Ovary (tissue), 9 donors: ENCODE measurements around the gene TAB2. TPM values are rescaled to one million over a fixed set of nuclear protein-coding genes. Genes with fewer than 3 reads are reported as not detected.
A peak's percentile ranks its signal among the peaks of the same experiment; 100 is the strongest.

ENCODE experiments used
- DNase-seq, 5 donors: peaks; one replicate each; pipeline ENCODE4 v3.0.0-alpha.2; 2019 to 2020
- H3K27ac ChIP-seq, 2 donors: fragments of 200-600 bp; one replicate each; pipeline versions ENCODE4 v1.5.1 to v1.8.0; 2019 to 2022
- H3K27me3 ChIP-seq: fragments of 200-600 bp; one replicate; pipeline ENCODE4 v1.8.0; 2022
- H3K36me3 ChIP-seq: fragments of 200-600 bp; sonication (generic); one replicate; pipeline ENCODE4 v1.5.1; 2019
- H3K4me1 ChIP-seq: one replicate; pipeline ENCODE4 v1.8.1; 2013; ENCODE audit warnings: mild to moderate bottlenecking, moderate library complexity; ENCODE audit not compliant: insufficient read depth
- H3K4me3 ChIP-seq: fragments of 200-600 bp; sonication (generic); one replicate; pipeline ENCODE4 v1.5.1; 2017
- H3K9me3 ChIP-seq, 2 donors: fragments of 200-600 bp in 1 of 2; sonication (generic) in 1 of 2; one replicate each; pipeline versions ENCODE4 v1.5.1 to v1.8.1; 2013 to 2019; ENCODE audit warnings: mild to moderate bottlenecking in 1 of 2, moderate library complexity in 1 of 2
- EP300 ChIP-seq: sonication (generic); formaldehyde crosslinking; IDR thresholded peaks from one replicate; pipeline ENCODE4 v1.6.1; 2017; ENCODE audit warnings: antibody characterized with exemption
- POLR2A ChIP-seq: fragments of 450-650 bp; IDR thresholded peaks from one replicate; pipeline ENCODE4 v1.6.1; 2017; ENCODE audit warnings: antibody characterized with exemption, mild to moderate bottlenecking, moderate library complexity
- WGBS, 3 donors: extraction: QIAGEN DNeasy Blood & Tissue Kit in 1 of 3; methylation state at CpG; one replicate each; pipeline versions ENCODE4 v1.1.5 to v1.1.7; 2013 to 2017; 5-methylcytosine and 5-hydroxymethylcytosine counted together
- intact Hi-C, 4 donors: fragments of 100-400 bp; cut with DNase I; formaldehyde crosslinking; loops; one replicate each; pipeline versions ENCODE4 v1.11.0 to v1.15.1; 2022 to 2023
- polyA plus RNA-seq, 2 donors: library from polyadenylated mRNA; stranded (reverse); fragments of 200-250 nt in 1 of 2; fragments of 350-450 nt in 1 of 2; fragmentation: Illumina TruSeq in 1 of 2; extraction: RNeasy Lipid Tissue Mini Kit (QIAGEN cat#74804) in 1 of 2; gene quantifications; one replicate each; pipeline ENCODE4 v1.2.3, GENCODE V29; 2013 to 2014
- total RNA-seq, 7 donors: library from RNA; depleted of rRNA in 2 of 7; stranded (reverse); fragments of >200 nt in 2 of 7; fragmentation: NEBNext Ultra II Directional in 3 of 7; extraction: Animal tissue kit (Norgen Biotek cat#: 25700) in 3 of 7; gene quantifications; one replicate each; pipeline versions ENCODE4 v1.1.0 to v1.2.4, GENCODE V29; 2016 to 2023
- TF ChIP-seq, protein P1 (sequence below), 3 donors: fragments of 450-650 bp in 2 of 3; fragments of 200-600 bp in 1 of 3; IDR thresholded peaks; one replicate each; pipeline versions ENCODE4 v1.5.1 to v1.8.0; 2016 to 2022; ENCODE audit warnings: antibody characterized with exemption in 3 of 3, mild to moderate bottlenecking in 1 of 3
- donor health status: DM: no; HTN: no; CAD: no; lungs with moderate emphysema.
- donor health status: DM: no; HTN: no; CAD: no.
- donor health status: Bipolar disorder and iron deficiency.
- donor health status: DM: yes; HTN: yes; CAD: no.
- donor health status: DM: no; HTN: no; CAD: no.
- donor health status: DM: yes; HTN: yes; CAD: no.

The TAB2 gene
- total and polyA plus RNA-seq, 9 donors, result 39.6 to 75.9 (median 62.6) TPM

DNA sequence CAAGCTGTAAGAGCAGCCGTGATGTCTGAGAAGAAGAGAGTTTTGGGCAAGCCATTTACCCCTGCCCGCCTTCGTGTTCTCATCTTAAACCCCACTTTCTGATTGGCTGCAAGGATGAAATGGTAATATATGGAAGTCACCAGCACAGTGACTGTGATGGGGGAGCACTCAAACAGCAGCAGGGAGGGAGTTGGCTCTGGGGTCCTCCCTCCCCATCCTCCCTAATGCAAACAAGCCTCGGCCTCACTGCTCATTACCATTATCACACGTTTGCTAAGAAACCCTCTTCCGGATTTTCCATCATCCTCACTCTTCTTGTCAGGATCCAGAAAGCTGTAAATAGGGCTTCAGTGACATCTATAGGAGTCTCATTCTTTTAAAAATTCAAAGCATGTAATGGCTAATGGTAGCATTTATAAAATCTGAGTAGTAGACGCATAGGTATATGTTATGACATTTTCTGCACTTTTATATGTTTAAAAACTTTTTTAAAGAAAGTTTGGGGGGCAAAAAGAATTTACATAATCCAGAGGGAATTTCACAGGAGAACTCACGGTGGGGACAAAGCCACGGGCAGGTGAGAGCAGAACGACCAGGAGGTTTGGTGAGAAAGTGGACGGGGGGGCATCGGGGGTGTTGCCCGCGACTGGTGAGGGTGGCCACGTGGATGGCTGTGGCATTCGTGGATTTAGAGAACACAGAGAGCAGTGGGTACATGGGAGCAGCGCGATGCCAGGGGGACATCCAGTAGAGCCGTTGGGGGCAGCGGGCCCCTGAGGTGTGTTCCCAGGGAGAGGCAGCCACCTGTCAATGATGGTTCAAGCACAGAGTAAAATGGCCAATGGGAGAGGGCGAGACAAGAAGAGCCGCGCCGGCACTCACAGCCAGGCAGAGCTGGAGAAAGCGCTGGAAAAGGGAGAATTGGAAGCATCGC lies 112.2 kb downstream of the TAB2 start:
- intact Hi-C loops, result loop anchor here (5.0 to 10.0 kb wide), 6 partner anchors 88 to 397 kb away; no protein-coding TSS in a partner anchor
- H3K4me3 ChIP-seq, result no peak overlapping the region
- 81 to 84% (median 84%) methylated on average over 26 of the region's 26 CpGs for WGBS, 3 donors
- no peak overlapping the region for H3K27ac ChIP-seq
- H3K9me3 ChIP-seq, result no peaks in the 10 kb centered on the region
- no peak for TF ChIP-seq POLR2A
- TF ChIP-seq, protein P1, sequence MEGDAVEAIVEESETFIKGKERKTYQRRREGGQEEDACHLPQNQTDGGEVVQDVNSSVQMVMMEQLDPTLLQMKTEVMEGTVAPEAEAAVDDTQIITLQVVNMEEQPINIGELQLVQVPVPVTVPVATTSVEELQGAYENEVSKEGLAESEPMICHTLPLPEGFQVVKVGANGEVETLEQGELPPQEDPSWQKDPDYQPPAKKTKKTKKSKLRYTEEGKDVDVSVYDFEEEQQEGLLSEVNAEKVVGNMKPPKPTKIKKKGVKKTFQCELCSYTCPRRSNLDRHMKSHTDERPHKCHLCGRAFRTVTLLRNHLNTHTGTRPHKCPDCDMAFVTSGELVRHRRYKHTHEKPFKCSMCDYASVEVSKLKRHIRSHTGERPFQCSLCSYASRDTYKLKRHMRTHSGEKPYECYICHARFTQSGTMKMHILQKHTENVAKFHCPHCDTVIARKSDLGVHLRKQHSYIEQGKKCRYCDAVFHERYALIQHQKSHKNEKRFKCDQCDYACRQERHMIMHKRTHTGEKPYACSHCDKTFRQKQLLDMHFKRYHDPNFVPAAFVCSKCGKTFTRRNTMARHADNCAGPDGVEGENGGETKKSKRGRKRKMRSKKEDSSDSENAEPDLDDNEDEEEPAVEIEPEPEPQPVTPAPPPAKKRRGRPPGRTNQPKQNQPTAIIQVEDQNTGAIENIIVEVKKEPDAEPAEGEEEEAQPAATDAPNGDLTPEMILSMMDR (IDR thresholded peaks at IDR 0.05), result no peak
- H3K27me3 ChIP-seq, result no peaks in the 10 kb centered on the region
- H3K36me3 ChIP-seq, result no peaks in the 10 kb centered on the region
- no peak for DNase-seq
- H3K4me1 ChIP-seq, result peaks cover 2% of the 10 kb centered on the region

DNA sequence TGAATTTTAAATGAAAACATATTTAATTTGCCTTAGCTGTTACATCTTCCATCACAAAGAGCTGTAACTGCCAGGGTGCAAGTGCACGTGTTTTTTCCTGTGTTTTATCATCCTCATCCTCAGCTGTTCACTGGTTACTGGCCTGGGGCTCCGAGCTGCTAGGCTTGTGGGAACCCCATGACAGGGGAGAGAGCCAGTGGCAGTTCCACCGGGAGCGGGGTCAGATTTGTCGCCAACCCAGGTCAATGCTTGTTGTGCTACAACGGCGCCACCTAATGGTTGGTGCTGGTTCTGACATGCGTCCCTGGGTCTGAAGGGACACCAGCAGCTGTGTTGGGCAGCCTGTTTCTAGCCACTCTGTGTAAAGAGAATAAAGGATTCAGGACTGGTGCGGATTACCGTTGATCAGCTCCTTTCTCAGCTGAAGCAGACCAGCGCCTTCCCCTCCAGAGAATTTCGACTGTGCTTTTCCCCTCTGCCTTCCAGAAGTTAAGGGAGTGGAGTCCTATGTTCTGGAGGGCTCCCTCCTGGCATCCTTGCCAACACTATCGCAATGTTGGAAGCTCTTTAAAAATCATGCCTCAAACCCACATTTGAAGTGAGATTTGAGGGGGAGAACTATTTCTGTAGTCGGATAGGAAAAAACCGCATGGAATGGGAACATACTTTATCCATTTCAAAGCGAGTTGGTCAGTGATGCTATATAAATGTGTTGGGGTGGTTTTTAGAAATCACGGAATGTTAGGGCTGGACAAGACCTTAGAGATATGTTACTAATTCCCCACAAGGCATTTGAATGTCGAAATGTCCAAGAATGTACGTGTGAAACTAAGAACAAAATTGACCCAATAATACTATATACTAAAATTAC lies 114.6 kb downstream of the TAB2 start:
- Histone ChIP-seq H3K27me3 (no peaks in the 10 kb centered on the region), H3K4me1 (peaks cover 2% of the 10 kb centered on the region), H3K36me3 (no peaks in the 10 kb centered on the region), H3K9me3 (no peaks in the 10 kb centered on the region), H3K4me3 (no peak overlapping the region), H3K27ac (no peak overlapping the region)
- TF ChIP-seq, protein P1 (IDR thresholded peaks at IDR 0.05), result peak; percentile 85 to 92 (median 89)
- no peak for TF ChIP-seq POLR2A
- no peak for TF ChIP-seq EP300
- 13 to 21% (median 13%) methylated on average over 19 of the region's 19 CpGs for whole genome bisulfite sequencing, 3 donors
- peak; percentile 82 to 91 (median 90) for DNase-seq
- intact Hi-C loops, result loop anchor here (5.0 to 10.0 kb wide), 4 partner anchors 85 to 400 kb away; no protein-coding TSS in a partner anchor

DNA sequence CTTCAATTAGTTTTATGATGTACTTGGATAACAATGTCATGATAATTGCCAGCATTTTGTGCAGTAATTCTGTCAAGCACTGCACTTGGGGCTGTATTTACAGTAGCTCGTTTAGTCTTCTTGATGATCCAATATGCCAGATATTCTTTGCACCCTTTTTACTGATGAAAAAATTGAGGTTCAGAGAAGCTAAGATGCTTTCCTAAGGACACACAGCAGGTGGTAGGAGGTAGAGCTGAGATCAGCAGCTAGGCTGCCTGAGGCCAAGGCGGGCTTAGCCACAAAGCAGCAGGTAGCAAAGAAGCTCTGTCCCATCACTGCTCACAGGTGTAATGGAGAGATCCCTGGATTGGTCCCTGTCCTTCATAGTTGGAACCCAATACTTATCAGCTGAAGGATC lies 115.9 kb downstream of the TAB2 start:
- TF ChIP-seq EP300 (no peak), POLR2A (no peak)
- TF ChIP-seq, protein P1 (IDR thresholded peaks at IDR 0.05), result no peak
- no peaks in the 10 kb centered on the region for H3K36me3 ChIP-seq
- no peak for DNase-seq
- 77 to 83% (median 79%) methylated on average over 2 of the region's 2 CpGs for WGBS, 3 donors
- H3K4me3 ChIP-seq, result no peak overlapping the region
- H3K9me3 ChIP-seq, result no peaks in the 10 kb centered on the region
- intact Hi-C loops, result loop anchor here (5.0 to 10.0 kb wide), 4 partner anchors 84 to 401 kb away; no protein-coding TSS in a partner anchor
- no peaks in the 10 kb centered on the region for H3K27me3 ChIP-seq
- no peak overlapping the region for H3K27ac ChIP-seq
- peaks cover 2% of the 10 kb centered on the region for H3K4me1 ChIP-seq

DNA sequence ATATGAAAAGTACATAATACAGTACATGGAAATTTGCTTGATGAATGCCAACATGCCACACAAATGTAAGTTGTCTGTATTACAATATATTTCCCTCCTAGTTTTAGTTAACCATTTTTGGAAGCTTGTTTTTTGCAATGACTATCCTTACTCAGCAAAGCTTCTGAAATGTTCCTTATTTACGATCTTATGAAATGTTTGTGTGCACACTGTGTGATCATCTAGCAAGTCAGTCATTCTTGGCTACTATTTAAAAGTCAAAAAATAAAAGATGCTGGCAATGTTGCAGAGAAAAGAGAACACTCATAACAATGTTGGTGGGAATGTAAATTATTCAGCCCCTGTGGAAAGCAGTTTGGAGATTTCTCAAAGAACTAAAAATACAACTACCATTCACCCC lies 116.4 kb downstream of the TAB2 start:
- TF ChIP-seq EP300, result no peak
- TF ChIP-seq, protein P1 (IDR thresholded peaks at IDR 0.05), result no peak
- TF ChIP-seq POLR2A, result no peak
- intact Hi-C loops, result loop anchor here (5.0 to 10.0 kb wide), 4 partner anchors 83 to 402 kb away; no protein-coding TSS in a partner anchor
- WGBS, 3 donors, result 6 to 9% (median 6%) methylated on average over 1 of the region's 1 CpG

More for the DNA sequence above, 116.4 kb downstream of the TAB2 start:
- DNase-seq, result no peak
- Histone ChIP-seq H3K4me1 (peaks cover 2% of the 10 kb centered on the region), H3K9me3 (no peaks in the 10 kb centered on the region), H3K4me3 (no peak overlapping the region), H3K27ac (no peak overlapping the region), H3K27me3 (no peaks in the 10 kb centered on the region), H3K36me3 (no peaks in the 10 kb centered on the region)
